Endodermal cell (in vitro differentiated cells): Measurements from ENCODE around the gene ALPL. TPM values are rescaled to one million over a fixed set of nuclear protein-coding genes. Genes with fewer than 3 reads are reported as not detected.

ENCODE experiments used
- DNase-seq: peaks from one replicate; pipeline ENCODE4 v3.0.0-alpha.2; 2017
- H3K27ac ChIP-seq: 2 replicates; pipeline ENCODE4 v1.5.1; 2013; ENCODE audit warnings: mild to moderate bottlenecking, low read depth, low read length, moderate library complexity
- H3K27me3 ChIP-seq: 2 replicates; pipeline ENCODE4 v1.6.1; 2013; ENCODE audit warnings: mild to moderate bottlenecking, low read length, moderate library complexity; ENCODE audit not compliant: insufficient read depth, control insufficient read depth, poor library complexity, severe bottlenecking
- H3K36me3 ChIP-seq: 2 replicates; pipeline ENCODE4 v1.7.0; 2013; ENCODE audit warnings: mild to moderate bottlenecking, low read length, moderate library complexity; ENCODE audit not compliant: control insufficient read depth, insufficient read depth
- H3K4me1 ChIP-seq: one replicate; pipeline ENCODE4 v1.7.0; 2013; ENCODE audit warnings: low read length; ENCODE audit not compliant: control insufficient read depth, insufficient read depth
- H3K4me3 ChIP-seq: 2 replicates; pipeline ENCODE4 v1.5.1; 2013; ENCODE audit warnings: mild to moderate bottlenecking, low read length, moderate library complexity
- H3K9ac ChIP-seq: 2 replicates; pipeline ENCODE4 v1.6.1; 2013; ENCODE audit warnings: mild to moderate bottlenecking, low read length, moderate library complexity; ENCODE audit not compliant: poor library complexity, severe bottlenecking; ENCODE audit errors: extremely low read depth
- H3K9me3 ChIP-seq: 2 replicates; pipeline ENCODE4 v1.6.1; 2013; ENCODE audit warnings: mild to moderate bottlenecking, low read length, moderate library complexity; ENCODE audit not compliant: control insufficient read depth
- H3K27ac Mint-ChIP-seq: 2 replicates; pipeline ENCODE4 v1.8.0; 2020; ENCODE audit warnings: mixed read lengths
- H3K27me3 Mint-ChIP-seq: 2 replicates; pipeline ENCODE4 v1.8.0; 2021; ENCODE audit warnings: mild to moderate bottlenecking, mixed read lengths; ENCODE audit not compliant: insufficient read depth
- H3K36me3 Mint-ChIP-seq: 2 replicates; pipeline ENCODE4 v1.8.0; 2020; ENCODE audit warnings: low read depth, mixed read lengths
- H3K4me1 Mint-ChIP-seq: 2 replicates; pipeline ENCODE4 v1.8.0; 2020; ENCODE audit warnings: mixed read lengths
- H3K4me3 Mint-ChIP-seq: 2 replicates; pipeline ENCODE4 v1.8.0; 2020; ENCODE audit warnings: mild to moderate bottlenecking, moderate library complexity, mixed read lengths
- H3K9me3 Mint-ChIP-seq: 2 replicates; pipeline ENCODE4 v1.8.0; 2020; ENCODE audit warnings: mild to moderate bottlenecking, mixed read lengths
- CTCF ChIP-seq: fragments of 200-600 bp; sonication (generic); conservative IDR thresholded peaks from 2 replicates; pipeline ENCODE4 v1.5.0; 2021; ENCODE audit warnings: antibody characterized with exemption, mild to moderate bottlenecking
- WGBS, 2 experiments: methylation state at CpG; one replicate each; pipeline versions ENCODE4 v1.1.5 to v1.1.7; 2013; ENCODE audit warnings: missing lambda C conversion rate in 2 of 2, mixed read lengths in 1 of 2; ENCODE audit not compliant: insufficient coverage in 1 of 2, insufficient read length in 1 of 2; 5-methylcytosine and 5-hydroxymethylcytosine counted together
- total RNA-seq, 2 donors: library from RNA; stranded (reverse); fragmentation: NEBNext Ultra II Directional in 1 of 2; extraction: Animal tissue kit (Norgen Biotek cat#: 25700) in 1 of 2; gene quantifications; 2 replicates in 1 of 2; 3 replicates in 1 of 2; pipeline ENCODE4 v1.2.1, GENCODE V29; 2021

The ALPL gene
- total RNA-seq, 2 donors from 2014 or later, result 94.8 to 117 TPM

DNA sequence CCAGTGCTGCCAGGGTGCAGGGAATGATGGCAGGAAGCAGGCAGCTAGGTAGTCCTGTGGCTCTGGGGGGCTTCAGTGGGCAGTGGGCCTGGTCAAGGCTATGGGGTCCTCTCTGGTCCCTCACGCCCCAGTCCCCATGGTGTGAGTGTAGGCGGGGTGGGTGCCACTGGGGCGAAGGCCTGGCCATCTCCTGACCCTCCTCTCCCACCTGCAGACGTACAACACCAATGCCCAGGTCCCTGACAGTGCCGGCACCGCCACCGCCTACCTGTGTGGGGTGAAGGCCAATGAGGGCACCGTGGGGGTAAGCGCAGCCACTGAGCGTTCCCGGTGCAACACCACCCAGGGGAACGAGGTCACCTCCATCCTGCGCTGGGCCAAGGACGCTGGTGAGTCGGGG lies 53.7 kb downstream of the ALPL start:
- no peaks in the 10 kb centered on the region for H3K9me3 ChIP-seq
- H3K36me3 ChIP-seq, result no peaks in the 10 kb centered on the region
- H3K9ac ChIP-seq, result no peak overlapping the region
- 93% methylated on average over 8 to 15 of the region's 15 CpGs for WGBS, 2 experiments
- Mint-ChIP-seq H3K4me1 (peaks cover 16% of the 10 kb centered on the region), H3K27me3 (no peaks in the 10 kb centered on the region), H3K27ac (no peak overlapping the region), H3K4me3 (no peak overlapping the region), H3K9me3 (no peaks in the 10 kb centered on the region), H3K36me3 (peaks cover 10% of the 10 kb centered on the region)
- TF ChIP-seq CTCF, result no peak
- DNase-seq, result no peak
- H3K4me1 ChIP-seq, result no peaks in the 10 kb centered on the region
- no peaks in the 10 kb centered on the region for H3K27me3 ChIP-seq
- H3K27ac ChIP-seq, result no peak overlapping the region
- H3K4me3 ChIP-seq, result no peak overlapping the region

GRCh38 chr1:21563971-21564370 lies 54.7 kb downstream of the ALPL start:
- H3K27ac ChIP-seq, result no peak overlapping the region
- H3K27me3 ChIP-seq, result no peaks in the 10 kb centered on the region
- H3K4me1 Mint-ChIP-seq, result peaks cover 16% of the 10 kb centered on the region
- no peak overlapping the region for H3K4me3 Mint-ChIP-seq
- TF ChIP-seq CTCF, result no peak
- H3K36me3 Mint-ChIP-seq, result peaks cover 10% of the 10 kb centered on the region
- no peaks in the 10 kb centered on the region for H3K36me3 ChIP-seq
- H3K27me3 Mint-ChIP-seq, result no peaks in the 10 kb centered on the region
- no peaks in the 10 kb centered on the region for H3K9me3 Mint-ChIP-seq
- no peaks in the 10 kb centered on the region for H3K4me1 ChIP-seq
- no peak overlapping the region for H3K9ac ChIP-seq
- 85 to 94% methylated on average over 6 to 17 of the region's 17 CpGs for WGBS, 2 experiments
- no peaks in the 10 kb centered on the region for H3K9me3 ChIP-seq
- no peak overlapping the region for H3K4me3 ChIP-seq
- no peak overlapping the region for H3K27ac Mint-ChIP-seq
- no peak for DNase-seq

DNA sequence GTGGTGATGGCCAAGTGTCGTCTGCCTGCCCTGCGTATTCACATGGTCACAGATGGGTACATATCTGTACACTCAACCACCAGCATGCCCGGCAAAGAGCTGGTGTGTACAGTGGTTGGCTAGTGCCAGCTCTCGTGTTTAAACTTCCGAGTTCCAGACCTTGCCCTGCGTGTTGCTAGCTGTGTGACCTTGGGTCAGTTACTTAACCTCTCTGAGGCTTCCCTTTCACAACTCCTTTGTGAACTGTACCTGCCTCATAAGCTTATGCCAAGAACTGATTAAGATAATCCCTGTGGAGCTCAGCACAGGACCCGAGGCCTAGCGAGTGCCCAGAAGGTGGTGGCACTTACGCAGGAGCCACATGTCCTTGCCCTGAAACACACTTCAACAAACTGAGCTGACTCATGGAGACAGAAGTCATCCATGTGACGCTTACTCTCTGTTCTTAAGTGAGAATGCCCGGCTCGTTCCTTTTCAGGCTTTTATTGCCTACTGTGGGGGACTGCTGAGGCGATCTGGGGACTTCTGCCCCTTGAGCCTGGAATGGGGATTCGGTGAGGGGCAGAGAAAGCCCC lies 55.4 kb downstream of the ALPL start:
- Mint-ChIP-seq H3K36me3 (peaks cover 10% of the 10 kb centered on the region), H3K27me3 (no peaks in the 10 kb centered on the region), H3K27ac (no peak overlapping the region), H3K4me3 (no peak overlapping the region), H3K4me1 (peaks cover 10% of the 10 kb centered on the region), H3K9me3 (no peaks in the 10 kb centered on the region)
- Histone ChIP-seq H3K9ac (no peak overlapping the region), H3K36me3 (no peaks in the 10 kb centered on the region), H3K9me3 (no peaks in the 10 kb centered on the region), H3K27me3 (no peaks in the 10 kb centered on the region), H3K27ac (no peak overlapping the region), H3K4me1 (no peaks in the 10 kb centered on the region), H3K4me3 (no peak overlapping the region)
- no peak for DNase-seq
- TF ChIP-seq CTCF, result no peak
- 92 to 99% methylated on average over 13 to 14 of the region's 14 CpGs for WGBS, 2 experiments
